H4 (cell line): ENCODE data around the gene NAB1. TPM values are rescaled to one million over a fixed set of nuclear protein-coding genes. Genes with fewer than 3 reads are reported as not detected.

Experiments used
- DNase-seq: peaks from one replicate; pipeline ENCODE4 v3.0.0-alpha.2; 2015; ENCODE audit warnings: low spot score
- total RNA-seq: library from RNA; depleted of rRNA; stranded (reverse); fragments of >200 nt; shearing (Covaris generic); gene quantifications from 2 replicates; pipeline ENCODE4 v1.2.3, GENCODE V29; 2014

NAB1 gene
- total RNA-seq, 1 experiment from 2014 or later = 22.6 TPM

DNA sequence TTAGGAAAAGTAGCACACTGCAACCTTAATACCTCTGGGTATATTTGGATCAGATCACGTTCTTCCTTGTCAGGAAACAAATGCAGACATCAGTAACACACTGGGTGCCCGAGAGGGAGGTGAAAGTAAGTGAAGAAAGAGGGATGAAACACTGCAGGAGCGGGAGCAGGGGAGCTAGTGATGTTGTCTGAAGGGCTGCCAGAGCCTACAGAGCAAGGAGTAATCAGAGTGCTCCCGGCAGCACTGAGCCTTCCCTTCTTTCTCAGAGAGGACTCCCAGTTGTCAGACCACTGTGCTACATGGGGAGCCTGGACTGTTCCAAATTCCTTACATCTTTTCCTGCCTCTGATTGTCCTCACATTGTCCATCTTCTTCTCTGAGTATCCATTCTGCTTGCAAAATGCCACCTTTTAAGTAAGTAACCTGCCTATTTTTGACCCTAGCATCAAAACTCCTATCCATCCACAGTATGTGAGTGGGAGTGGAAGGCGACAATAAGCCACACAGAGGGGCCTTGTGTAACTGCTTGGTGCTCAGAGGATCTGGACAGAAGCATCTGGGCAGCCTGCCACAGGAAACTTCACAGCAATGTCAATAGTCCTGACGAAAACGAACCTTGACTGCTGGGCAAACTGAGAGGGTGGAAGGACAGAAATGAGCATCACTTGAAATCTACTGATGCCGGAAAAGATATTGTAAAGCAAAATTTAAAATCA, 10.8 kb upstream of the NAB1 start:
- no peak for DNase-seq

DNA sequence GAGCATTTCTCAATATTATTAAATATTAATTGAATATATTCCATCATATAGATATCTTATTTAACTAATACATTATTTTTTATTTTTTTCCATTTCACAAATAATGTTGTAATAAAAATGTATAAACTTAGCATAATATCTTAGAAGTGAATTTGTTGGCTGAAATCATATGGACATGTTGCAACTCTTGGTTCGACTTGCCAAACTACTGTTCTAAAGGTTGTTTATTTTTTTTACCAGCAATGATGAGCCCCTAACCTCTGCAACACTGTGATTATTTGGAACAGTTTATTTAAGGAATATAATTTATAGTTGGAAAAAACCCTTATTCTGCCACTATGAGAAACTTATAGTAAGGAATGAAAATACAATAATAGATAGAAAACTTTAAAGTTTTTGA, 8.8 kb upstream of the NAB1 start:
- DNase-seq = no peak

DNA sequence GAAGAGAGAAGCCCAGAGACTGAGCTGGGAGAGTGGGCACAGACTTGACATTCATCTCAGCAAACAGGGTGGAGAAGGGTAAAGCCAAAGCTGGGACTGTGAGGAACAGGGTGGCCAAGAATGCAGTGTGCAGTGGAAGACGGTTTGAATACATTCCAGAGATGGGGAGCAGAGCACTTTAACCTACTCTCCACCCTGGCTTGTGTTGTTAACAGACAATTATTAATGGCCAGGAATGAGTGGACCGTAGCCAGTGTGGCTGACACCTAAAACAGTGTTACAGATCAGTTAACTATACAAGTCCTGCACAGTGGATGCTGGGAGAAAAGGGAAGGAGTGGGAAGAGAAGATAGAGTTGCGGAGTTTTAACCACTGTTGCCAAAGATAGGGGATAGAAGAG, 7.4 kb upstream of the NAB1 start:
- DNase-seq = no peak

DNA sequence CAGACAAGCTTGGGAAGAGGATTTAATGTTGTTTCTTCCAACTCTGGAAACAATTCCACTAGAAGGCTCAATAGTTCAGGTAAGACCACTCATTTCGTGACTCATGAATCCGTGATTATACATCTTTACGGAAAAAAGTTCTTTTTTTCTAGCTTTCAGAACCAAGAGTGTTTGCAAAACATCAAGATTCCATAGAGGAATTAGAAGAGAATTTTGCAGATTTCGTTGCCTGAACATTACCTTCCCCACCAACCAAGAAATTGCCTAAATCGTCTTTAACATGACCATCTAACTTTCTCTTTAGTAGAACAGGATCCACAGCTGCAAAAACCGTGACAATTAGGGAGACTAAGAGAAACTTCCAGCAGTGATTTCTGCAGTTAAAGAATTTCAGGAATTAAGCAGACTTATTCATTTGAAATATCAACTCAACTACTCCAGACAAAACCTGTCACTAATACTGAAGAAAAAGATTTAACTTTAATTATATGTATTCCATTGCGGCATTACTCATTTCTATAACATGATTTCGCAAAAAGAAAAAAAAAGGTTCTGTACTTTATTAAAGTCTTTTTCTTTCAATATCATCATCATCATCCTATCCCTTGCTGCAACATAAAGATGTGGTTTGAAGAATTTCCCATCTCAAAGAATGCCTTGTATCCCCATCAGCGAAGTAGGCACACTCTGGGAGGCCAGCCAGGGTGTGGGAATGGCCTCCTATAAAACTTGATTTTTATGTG, 1.9 kb upstream of the NAB1 start:
- DNase-seq = no peak

- peak; percentile 60 for DNase-seq
These were observed 421 bp upstream of the NAB1 start for GRCh38 chr2:190648289-190649034.

DNA sequence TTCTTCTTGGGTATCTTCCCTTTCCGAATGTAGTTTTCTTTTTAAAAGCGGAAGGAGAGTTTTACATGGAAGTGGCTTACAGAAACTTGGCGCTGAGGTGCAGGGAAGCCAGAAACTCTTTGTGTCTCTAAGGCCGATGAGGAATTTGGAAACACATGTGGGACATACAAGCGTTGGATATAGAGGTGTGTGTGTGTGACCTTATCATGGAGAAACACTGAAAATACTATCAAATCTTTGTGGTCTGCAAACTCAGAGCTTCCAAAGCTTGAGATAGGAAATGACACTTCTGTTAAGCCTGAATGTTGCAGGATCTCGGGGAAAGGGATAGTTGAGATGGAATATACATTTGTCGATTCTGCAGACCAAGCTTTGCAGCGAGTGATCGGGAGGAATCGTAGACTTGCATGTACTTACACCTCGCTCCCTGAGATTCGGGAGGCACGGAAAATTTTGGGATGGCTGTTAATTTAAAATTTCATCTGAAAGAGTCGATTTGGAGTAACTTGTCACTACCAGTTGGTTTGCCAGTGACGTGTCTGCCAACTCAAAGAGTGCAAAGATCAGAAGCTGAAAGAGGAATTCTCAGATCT, 1.0 kb downstream of the NAB1 start:
- peak; percentile 22 for DNase-seq

DNA sequence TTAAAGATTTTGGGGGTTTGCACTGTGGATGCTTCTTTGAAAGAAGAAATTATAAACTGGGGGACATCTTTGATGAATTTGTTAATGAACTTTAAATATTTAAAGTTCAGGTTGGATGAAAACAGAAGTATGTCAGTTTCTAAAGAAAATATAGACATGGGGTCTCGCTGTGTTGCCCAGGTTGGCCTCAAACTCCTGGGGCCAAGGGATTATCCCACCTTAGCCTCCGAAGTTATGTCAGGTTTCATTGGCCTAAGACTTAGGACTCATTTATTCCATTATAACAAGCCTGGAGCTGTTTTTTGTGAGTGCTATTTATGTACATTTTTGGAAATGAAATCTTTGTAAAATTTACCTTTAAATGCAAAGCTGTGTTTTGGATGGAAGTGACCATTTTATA, 2.5 kb downstream of the NAB1 start:
- DNase-seq = no peak

- no peak for DNase-seq
These were observed 4.3 kb downstream of the NAB1 start for GRCh38 chr2:190653231-190653630.

GRCh38 chr2:190653931-190654330, 5.0 kb downstream of the NAB1 start:
- DNase-seq = no peak

DNA sequence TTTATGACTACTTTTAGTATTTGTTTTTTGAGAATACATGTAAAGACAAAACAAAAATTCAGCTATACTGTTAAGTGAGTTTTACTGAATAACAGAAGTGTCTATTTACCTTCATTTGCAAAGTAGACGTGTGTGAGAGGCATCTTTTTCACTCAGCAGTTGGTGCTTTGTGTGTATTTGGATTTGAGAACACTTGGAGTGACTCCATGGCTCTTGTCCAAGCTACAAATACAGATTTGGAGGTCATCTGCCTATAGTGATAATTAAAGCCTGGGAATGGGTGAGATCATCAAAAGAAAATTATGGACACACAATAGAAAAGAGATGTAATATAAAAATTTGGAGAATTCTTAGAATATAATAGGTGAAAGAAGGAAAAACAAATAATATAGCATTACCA, 6.2 kb downstream of the NAB1 start:
- DNase-seq = no peak

GRCh38 chr2:190655570-190655969, 6.7 kb downstream of the NAB1 start:
- no peak for DNase-seq

DNA sequence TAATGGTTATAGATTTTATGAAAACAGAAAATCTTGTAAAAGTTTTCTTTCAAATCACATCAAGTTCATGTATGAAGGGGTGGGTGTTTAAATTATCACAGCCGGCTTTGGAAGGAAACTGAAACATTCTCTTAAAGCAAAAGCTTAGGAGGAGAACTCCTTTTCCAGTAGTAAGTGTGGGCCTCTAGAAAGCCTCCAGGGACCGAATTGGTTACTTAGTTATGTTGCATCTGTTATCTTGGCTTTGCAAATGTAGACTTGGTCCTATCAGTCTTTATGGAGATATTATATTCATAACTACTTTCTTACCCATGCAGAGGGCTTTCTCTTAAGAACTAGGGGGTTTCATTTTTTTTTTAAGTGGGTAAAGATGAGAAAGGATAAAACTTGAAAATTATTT, 7.4 kb downstream of the NAB1 start:
- DNase-seq = no peak

GRCh38 chr2:190657474-190658255, 8.8 kb downstream of the NAB1 start:
- DNase-seq = no peak

DNA sequence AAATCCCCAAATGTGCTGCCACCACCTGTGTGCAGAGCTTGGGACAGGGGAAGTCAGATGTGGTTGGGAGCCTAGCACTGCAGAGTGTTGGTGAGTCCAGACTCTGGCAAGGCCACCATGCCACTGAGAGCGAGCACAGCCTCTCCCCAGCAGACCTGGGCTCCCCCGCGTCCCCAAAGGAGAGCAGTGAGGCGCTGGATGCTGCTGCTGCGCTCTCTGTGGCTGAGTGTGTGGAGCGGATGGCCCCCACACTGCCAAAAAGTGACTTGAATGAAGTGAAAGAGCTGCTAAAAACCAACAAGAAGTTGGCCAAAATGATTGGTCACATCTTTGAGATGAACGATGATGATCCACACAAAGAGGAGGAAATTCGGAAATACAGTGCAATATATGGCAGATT, 10.7 kb downstream of the NAB1 start:
- no peak for DNase-seq

DNA sequence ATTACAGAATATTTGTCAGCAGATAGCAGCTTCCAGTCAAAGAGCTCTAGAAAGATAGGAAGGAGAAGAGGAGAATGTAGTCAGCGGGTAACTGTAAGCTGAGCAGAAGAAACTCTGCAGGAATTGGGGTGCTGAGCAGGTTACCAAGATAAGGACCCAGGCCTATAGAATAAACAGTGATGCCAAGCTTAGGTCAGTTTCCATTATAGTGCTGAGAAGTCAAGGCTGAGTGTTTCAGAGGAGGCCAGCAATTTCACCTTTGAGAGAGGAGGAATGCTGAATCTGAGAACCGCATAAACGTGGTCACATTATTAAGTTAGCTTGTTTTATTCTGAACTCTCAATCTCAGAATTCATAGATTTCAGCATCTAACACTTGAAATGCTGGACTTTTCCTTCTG, 13.9 kb downstream of the NAB1 start:
- DNase-seq = no peak

DNA sequence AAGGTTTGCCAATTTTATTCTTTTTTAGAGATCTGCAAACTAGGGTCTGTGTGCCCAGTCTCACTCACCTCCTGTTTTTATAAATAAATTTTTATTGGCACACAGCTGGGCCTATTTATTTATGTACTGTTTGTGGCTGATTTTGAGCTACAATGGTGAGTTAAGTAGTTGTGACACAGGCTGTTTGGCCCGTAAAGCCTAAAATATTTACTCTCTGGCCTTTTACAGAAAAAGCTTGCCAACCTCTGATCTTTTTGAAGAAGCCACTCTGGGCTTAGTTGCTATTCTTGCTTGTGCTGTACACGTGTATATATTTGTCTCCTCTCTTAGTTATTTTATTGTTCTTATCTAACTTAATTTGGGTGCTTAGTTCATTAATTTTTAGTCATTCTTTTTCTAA, 14.5 kb downstream of the NAB1 start:
- no peak for DNase-seq

GRCh38 chr2:190663839-190664238, 15.0 kb downstream of the NAB1 start:
- DNase-seq = no peak

- no peak for DNase-seq
These were observed 15.4 kb downstream of the NAB1 start for GRCh38 chr2:190664240-190664639.

DNA sequence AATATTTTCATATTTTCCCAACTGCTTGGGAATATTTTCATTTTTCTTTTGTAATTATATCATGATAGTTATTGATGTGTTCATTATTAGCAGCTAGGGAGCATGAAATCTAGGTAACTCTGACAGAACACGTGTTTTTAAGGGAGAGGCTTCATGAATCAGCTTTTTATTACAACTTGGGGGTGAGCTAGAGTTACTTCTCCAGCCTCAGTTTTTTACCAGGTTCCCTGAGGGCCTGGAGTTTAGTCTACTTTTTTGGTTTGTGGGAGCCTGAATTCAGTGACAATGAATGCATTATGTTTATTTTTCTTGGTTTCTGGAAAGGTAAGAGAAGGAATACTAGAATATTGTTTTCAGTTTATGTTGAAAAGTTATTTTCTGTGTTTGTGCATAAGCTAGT, 18.0 kb downstream of the NAB1 start:
- no peak for DNase-seq

GRCh38 chr2:190668892-190669291, 20.0 kb downstream of the NAB1 start:
- DNase-seq = no peak

DNA sequence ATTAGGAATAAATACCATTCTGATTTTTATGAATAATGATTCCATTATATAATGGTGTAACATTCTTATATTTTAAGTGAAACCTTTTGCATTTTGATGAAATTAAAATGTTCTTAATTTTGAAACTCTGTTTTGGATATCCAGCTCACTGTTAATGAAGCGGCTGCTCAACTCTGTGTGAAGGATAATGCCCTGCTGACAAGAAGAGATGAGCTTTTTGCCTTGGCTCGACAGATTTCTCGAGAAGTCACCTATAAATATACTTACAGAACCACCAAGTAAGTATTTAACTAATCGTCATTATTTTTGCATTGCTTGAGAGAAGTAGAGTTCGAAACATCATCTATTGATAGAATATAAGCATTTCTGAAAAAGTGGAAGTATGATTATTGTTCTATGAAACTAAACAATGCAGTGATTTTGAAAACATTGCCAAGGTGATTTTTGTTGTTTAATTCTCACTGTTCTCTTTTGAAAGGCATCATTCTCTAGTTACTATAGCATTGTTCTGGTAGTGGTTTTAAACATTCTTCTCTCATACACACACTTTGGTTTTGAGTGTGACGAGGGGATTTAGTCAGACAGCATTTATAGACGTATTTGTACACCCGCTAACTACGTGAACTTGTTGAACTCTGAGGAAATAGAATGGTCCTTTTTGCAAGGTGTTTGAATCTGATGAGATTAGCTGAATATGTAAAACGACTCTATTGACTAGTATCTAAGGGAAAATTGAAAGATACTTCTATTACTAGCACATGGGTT, 21.5 kb downstream of the NAB1 start:
- DNase-seq = no peak
